ENCODE measurements around the gene BRAP. TPM values are rescaled to one million over a fixed set of nuclear protein-coding genes. Genes with fewer than 3 reads are reported as not detected.
"Not testable (repeated sequence)": the region's sequence is repeated elsewhere in the genome, so short reads cannot be mapped to it uniquely, and the experiment has no call there.

The BRAP gene
- total RNA-seq, 2 experiments from 2014 or later: 14.2 to 19.7 TPM

GRCh38 chr12:111655356-111655755 is 30.4 kb downstream of the BRAP start:
- no peaks in the 10 kb centered on the region for H3K79me2 ChIP-seq (ENCODE audit: insufficient read depth, low read depth, low read length)
- ChIA-PET CTCF (ENCODE audit: unreplicated experiment) (no interaction called here), POLR2A (no interaction called here)
- no peak overlapping the region for H2AFZ ChIP-seq (ENCODE audit: low read length)
- no peaks in the 10 kb centered on the region for H3K9me2 ChIP-seq (ENCODE audit: insufficient read depth, low read length)
- no peaks in the 10 kb centered on the region for H3K9me3 ChIP-seq (ENCODE audit: low read length)
- no peaks in the 10 kb centered on the region for H3K4me1 ChIP-seq (ENCODE audit: insufficient read depth, low read length, poor library complexity, severe bottlenecking)
- TF ChIP-seq CTCF (conservative IDR thresholded peaks at IDR 0.05; ENCODE audit: low read length) (no peak), EZH2phosphoT487 (IDR thresholded peaks at IDR 0.05; ENCODE audit: borderline replicate concordance, low read depth, low read length) (no peak)
- intact Hi-C loops (cut with micrococcal nuclease; ENCODE audit: unreplicated experiment): no loop called here
- H3K27ac ChIP-seq (ENCODE audit: low read depth, low read length, poor library complexity, severe bottlenecking): no peak overlapping the region
- H3K4me2 ChIP-seq (ENCODE audit: low read length): no peak overlapping the region
- no peaks in the 10 kb centered on the region for H4K20me1 ChIP-seq (ENCODE audit: insufficient read depth, low read length)
- no peak for DNase-seq (ENCODE audit: low spot score)
- peaks cover 96% of the 10 kb centered on the region for H3K36me3 ChIP-seq (ENCODE audit: insufficient read depth, low read length)
- H3K4me3 ChIP-seq (ENCODE audit: low read depth, low read length, poor library complexity, severe bottlenecking): no peak overlapping the region
- BruUV-seq (replicated peaks): no TSS peak

- no peak overlapping the region for H3K27ac ChIP-seq (ENCODE audit: low read depth, low read length, poor library complexity, severe bottlenecking)
- H3K9me2 ChIP-seq (ENCODE audit: insufficient read depth, low read length): no peaks in the 10 kb centered on the region
- no peak for DNase-seq (ENCODE audit: low spot score)
- TF ChIP-seq EZH2phosphoT487 (IDR thresholded peaks at IDR 0.05; ENCODE audit: borderline replicate concordance, low read depth, low read length) (no peak), CTCF (conservative IDR thresholded peaks at IDR 0.05; ENCODE audit: low read length) (no peak)
- no peak overlapping the region for H3K4me3 ChIP-seq (ENCODE audit: low read depth, low read length, poor library complexity, severe bottlenecking)
- no peaks in the 10 kb centered on the region for H3K79me2 ChIP-seq (ENCODE audit: insufficient read depth, low read depth, low read length)
- no peaks in the 10 kb centered on the region for H3K4me1 ChIP-seq (ENCODE audit: insufficient read depth, low read length, poor library complexity, severe bottlenecking)
- CTCF ChIA-PET (ENCODE audit: unreplicated experiment): no interaction called here
- POLR2A ChIA-PET: no interaction called here
- intact Hi-C loops (cut with micrococcal nuclease; ENCODE audit: unreplicated experiment): no loop called here
- no peak overlapping the region for H2AFZ ChIP-seq (ENCODE audit: low read length)
- H3K4me2 ChIP-seq (ENCODE audit: low read length): no peak overlapping the region
- H3K9me3 ChIP-seq (ENCODE audit: low read length): no peaks in the 10 kb centered on the region
- H4K20me1 ChIP-seq (ENCODE audit: insufficient read depth, low read length): no peaks in the 10 kb centered on the region
- peaks cover 95% of the 10 kb centered on the region for H3K36me3 ChIP-seq (ENCODE audit: insufficient read depth, low read length)
- BruUV-seq (replicated peaks): no TSS peak
Observed at GRCh38 chr12:111653596-111653995, 32.2 kb downstream of the BRAP start.

DNA sequence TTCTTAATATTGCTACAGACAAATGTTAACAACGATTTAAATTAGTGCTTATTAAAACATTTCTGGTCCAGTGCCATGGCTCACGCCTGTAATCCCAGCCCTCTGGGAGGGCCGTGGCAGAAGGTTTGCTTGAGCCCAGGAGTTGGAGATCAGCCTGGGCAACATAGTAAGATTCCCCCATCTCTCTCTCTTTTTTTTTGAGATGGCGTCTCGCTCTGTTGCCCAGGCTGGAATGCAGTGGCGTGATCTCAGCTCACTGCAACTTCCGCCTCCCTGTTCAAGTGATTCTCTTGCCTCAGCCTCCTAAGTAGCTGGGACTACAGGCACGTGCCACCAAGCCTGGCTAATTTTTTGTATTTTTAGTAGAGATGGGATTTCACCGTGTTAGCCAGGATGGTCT is 33.2 kb downstream of the BRAP start:
- H3K36me3 ChIP-seq (ENCODE audit: insufficient read depth, low read length): peaks cover 89% of the 10 kb centered on the region
- H3K79me2 ChIP-seq (ENCODE audit: insufficient read depth, low read depth, low read length); H3K4me2 ChIP-seq (ENCODE audit: low read length); BruUV-seq (replicated peaks); H3K4me3 ChIP-seq (ENCODE audit: low read depth, low read length, poor library complexity, severe bottlenecking); H4K20me1 ChIP-seq (ENCODE audit: insufficient read depth, low read length); DNase-seq (ENCODE audit: low spot score); POLR2A ChIA-PET; CTCF ChIA-PET (ENCODE audit: unreplicated experiment); intact Hi-C loops (cut with micrococcal nuclease; ENCODE audit: unreplicated experiment); H3K9me2 ChIP-seq (ENCODE audit: insufficient read depth, low read length); H3K4me1 ChIP-seq (ENCODE audit: insufficient read depth, low read length, poor library complexity, severe bottlenecking); H3K9me3 ChIP-seq (ENCODE audit: low read length); H2AFZ ChIP-seq (ENCODE audit: low read length); H3K27ac ChIP-seq (ENCODE audit: low read depth, low read length, poor library complexity, severe bottlenecking): not testable (repeated sequence)

All from OCI-LY7 (cell line).